HG03354 (cell line): Measurements from ENCODE around the gene DIS3L2.
"Not testable (repeated sequence)": the region's sequence is repeated elsewhere in the genome, so short reads cannot be mapped to it uniquely, and the experiment has no call there.

Experiments used
- ATAC-seq: cut with Tn5 transposase; IDR thresholded peaks from one replicate; pipeline ENCODE4 v1.9.1; 2021; ENCODE audit warnings: mild to moderate bottlenecking; ENCODE audit not compliant: unreplicated experiment, poor library complexity, severe bottlenecking

The DIS3L2 gene

GRCh38 chr2:232139171-232139594 lies 177.7 kb downstream of the DIS3L2 start:
- no peak for ATAC-seq

GRCh38 chr2:232139786-232140562 lies 178.5 kb downstream of the DIS3L2 start:
- no peak for ATAC-seq

GRCh38 chr2:232141591-232141990 lies 180.1 kb downstream of the DIS3L2 start:
- ATAC-seq = no peak

- ATAC-seq = no peak
Observed at GRCh38 chr2:232142049-232142448, 180.5 kb downstream of the DIS3L2 start.

GRCh38 chr2:232142502-232142901 lies 181.0 kb downstream of the DIS3L2 start:
- no peak for ATAC-seq

GRCh38 chr2:232146294-232146693 lies 184.8 kb downstream of the DIS3L2 start:
- no peak for ATAC-seq

GRCh38 chr2:232147440-232148077 lies 186.0 kb downstream of the DIS3L2 start:
- no peak for ATAC-seq

GRCh38 chr2:232162187-232162586 lies 200.7 kb downstream of the DIS3L2 start:
- ATAC-seq = no peak

GRCh38 chr2:232170396-232170795 lies 208.9 kb downstream of the DIS3L2 start:
- no peak for ATAC-seq

- ATAC-seq = no peak
Observed at GRCh38 chr2:232174662-232175061, 213.1 kb downstream of the DIS3L2 start.

GRCh38 chr2:232176587-232176986 lies 215.1 kb downstream of the DIS3L2 start:
- ATAC-seq = not testable (repeated sequence)

- no peak for ATAC-seq
Observed at GRCh38 chr2:232183279-232183678, 221.8 kb downstream of the DIS3L2 start.

- no peak for ATAC-seq
Observed at GRCh38 chr2:232184346-232184745, 222.8 kb downstream of the DIS3L2 start.

GRCh38 chr2:232190796-232191195 lies 229.3 kb downstream of the DIS3L2 start:
- ATAC-seq = no peak

- no peak for ATAC-seq
Observed at GRCh38 chr2:232195487-232195886, 234.0 kb downstream of the DIS3L2 start.

- ATAC-seq = no peak
Observed at GRCh38 chr2:232196802-232197201, 235.3 kb downstream of the DIS3L2 start.

- ATAC-seq = no peak
Observed at GRCh38 chr2:232200195-232200594, 238.7 kb downstream of the DIS3L2 start.

- ATAC-seq = no peak
Observed at GRCh38 chr2:232203166-232203891, 241.8 kb downstream of the DIS3L2 start.

GRCh38 chr2:232203936-232204335 lies 242.4 kb downstream of the DIS3L2 start:
- ATAC-seq = no peak

- ATAC-seq = no peak
Observed at GRCh38 chr2:232204457-232204931, 243.0 kb downstream of the DIS3L2 start.

- ATAC-seq = no peak
Observed at GRCh38 chr2:232207174-232207573, 245.7 kb downstream of the DIS3L2 start.
